GM19397 (cell line): ENCODE data around the gene AS3MT.
"Not testable (repeated sequence)": the region's sequence is repeated elsewhere in the genome, so short reads cannot be mapped to it uniquely, and the experiment has no call there.

ENCODE experiments used
- ATAC-seq: cut with Tn5 transposase; IDR thresholded peaks from one replicate; pipeline ENCODE4 v1.9.1; 2021; ENCODE audit warnings: mild to moderate bottlenecking, moderate library complexity; ENCODE audit not compliant: unreplicated experiment

AS3MT gene

GRCh38 chr10:102853237-102853636 lies 16.0 kb upstream of the AS3MT start:
- not testable (repeated sequence) for ATAC-seq

GRCh38 chr10:102855731-102856436 lies 13.4 kb upstream of the AS3MT start:
- ATAC-seq: not testable (repeated sequence)

GRCh38 chr10:102856758-102857424 lies 12.4 kb upstream of the AS3MT start:
- no peak for ATAC-seq

GRCh38 chr10:102859911-102860310 lies 9.4 kb upstream of the AS3MT start:
- ATAC-seq: no peak

GRCh38 chr10:102863660-102864059 lies 5.6 kb upstream of the AS3MT start:
- no peak for ATAC-seq

- no peak for ATAC-seq
Observed at GRCh38 chr10:102865620-102866019, 3.6 kb upstream of the AS3MT start.

GRCh38 chr10:102868911-102869257 lies 386 bp upstream of the AS3MT start:
- no peak for ATAC-seq

- no peak for ATAC-seq
Observed at GRCh38 chr10:102870221-102870620, 951 bp downstream of the AS3MT start.

GRCh38 chr10:102872163-102872562 lies 2.9 kb downstream of the AS3MT start:
- ATAC-seq: no peak

- ATAC-seq: no peak
Observed at GRCh38 chr10:102876747-102877153, 7.5 kb downstream of the AS3MT start.

GRCh38 chr10:102878629-102879028 lies 9.4 kb downstream of the AS3MT start:
- ATAC-seq: no peak

GRCh38 chr10:102880256-102880655 lies 11.0 kb downstream of the AS3MT start:
- ATAC-seq: no peak

GRCh38 chr10:102888048-102888447 lies 18.8 kb downstream of the AS3MT start:
- no peak for ATAC-seq

- no peak for ATAC-seq
Observed at GRCh38 chr10:102894466-102895213, 25.4 kb downstream of the AS3MT start.

GRCh38 chr10:102900006-102900405 lies 30.7 kb downstream of the AS3MT start:
- ATAC-seq: no peak

- ATAC-seq: no peak
Observed at GRCh38 chr10:102904346-102904745, 35.1 kb downstream of the AS3MT start.

GRCh38 chr10:102906507-102906906 lies 37.2 kb downstream of the AS3MT start:
- no peak for ATAC-seq

GRCh38 chr10:102914781-102915180 lies 45.5 kb downstream of the AS3MT start:
- no peak for ATAC-seq

- no peak for ATAC-seq
Observed at GRCh38 chr10:102916173-102916572, 46.9 kb downstream of the AS3MT start.

- peak; percentile 37 for ATAC-seq
Observed at GRCh38 chr10:102917314-102917961, 48.2 kb downstream of the AS3MT start.
